ENCODE measurements around the gene ADAMTS20. TPM values are rescaled to one million over a fixed set of nuclear protein-coding genes. Genes with fewer than 3 reads are reported as not detected.

The ADAMTS20 gene
- total RNA-seq, 1 donor from 2014 or later = 2.1 TPM

DNA sequence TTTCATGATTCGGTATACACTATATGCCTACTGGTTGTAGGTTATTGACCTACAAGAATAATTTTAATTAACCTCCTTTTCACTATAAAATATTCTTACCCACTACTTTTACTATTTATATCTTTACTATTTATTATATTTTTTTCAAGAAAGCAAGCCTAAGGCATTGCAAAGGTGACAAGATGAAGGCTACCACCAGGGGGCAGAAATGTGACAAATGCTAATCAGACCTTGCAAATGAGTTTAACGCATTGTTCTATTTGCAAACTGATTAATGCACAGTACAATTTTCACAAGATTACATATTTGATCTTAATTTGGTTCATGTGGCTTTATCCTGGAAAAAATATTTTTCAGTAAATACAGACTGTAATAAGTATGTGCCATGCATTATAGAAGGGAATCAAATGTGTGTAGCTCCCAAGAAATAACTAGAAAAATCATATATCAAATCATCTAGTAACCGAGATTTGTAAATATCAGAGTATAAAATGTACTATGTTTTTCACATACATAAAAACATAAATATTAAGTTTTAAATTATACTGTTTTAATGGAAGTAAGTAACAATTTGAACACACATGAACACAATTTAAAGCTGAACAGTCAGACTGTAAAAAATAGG is 107.0 kb downstream of the ADAMTS20 start:
- TF ChIP-seq, protein P1, sequence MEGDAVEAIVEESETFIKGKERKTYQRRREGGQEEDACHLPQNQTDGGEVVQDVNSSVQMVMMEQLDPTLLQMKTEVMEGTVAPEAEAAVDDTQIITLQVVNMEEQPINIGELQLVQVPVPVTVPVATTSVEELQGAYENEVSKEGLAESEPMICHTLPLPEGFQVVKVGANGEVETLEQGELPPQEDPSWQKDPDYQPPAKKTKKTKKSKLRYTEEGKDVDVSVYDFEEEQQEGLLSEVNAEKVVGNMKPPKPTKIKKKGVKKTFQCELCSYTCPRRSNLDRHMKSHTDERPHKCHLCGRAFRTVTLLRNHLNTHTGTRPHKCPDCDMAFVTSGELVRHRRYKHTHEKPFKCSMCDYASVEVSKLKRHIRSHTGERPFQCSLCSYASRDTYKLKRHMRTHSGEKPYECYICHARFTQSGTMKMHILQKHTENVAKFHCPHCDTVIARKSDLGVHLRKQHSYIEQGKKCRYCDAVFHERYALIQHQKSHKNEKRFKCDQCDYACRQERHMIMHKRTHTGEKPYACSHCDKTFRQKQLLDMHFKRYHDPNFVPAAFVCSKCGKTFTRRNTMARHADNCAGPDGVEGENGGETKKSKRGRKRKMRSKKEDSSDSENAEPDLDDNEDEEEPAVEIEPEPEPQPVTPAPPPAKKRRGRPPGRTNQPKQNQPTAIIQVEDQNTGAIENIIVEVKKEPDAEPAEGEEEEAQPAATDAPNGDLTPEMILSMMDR (IDR thresholded peaks at IDR 0.05; ENCODE audit: unreplicated experiment) = peak; percentile 92
- peak in 1 of 2 experiments; percentile 57 for DNase-seq (ENCODE audit: low spot score in 2 of 2, unreplicated experiment in 2 of 2)
- Mint-ChIP-seq H3K36me3 (no peaks in the 10 kb centered on the region), H3K9me3 (peaks cover 19% of the 10 kb centered on the region), H3K27me3 (ENCODE audit: low read depth) (no peaks in the 10 kb centered on the region), H3K27ac (no peak overlapping the region), H3K4me3 (no peak overlapping the region), H3K4me1 (no peaks in the 10 kb centered on the region)

DNA sequence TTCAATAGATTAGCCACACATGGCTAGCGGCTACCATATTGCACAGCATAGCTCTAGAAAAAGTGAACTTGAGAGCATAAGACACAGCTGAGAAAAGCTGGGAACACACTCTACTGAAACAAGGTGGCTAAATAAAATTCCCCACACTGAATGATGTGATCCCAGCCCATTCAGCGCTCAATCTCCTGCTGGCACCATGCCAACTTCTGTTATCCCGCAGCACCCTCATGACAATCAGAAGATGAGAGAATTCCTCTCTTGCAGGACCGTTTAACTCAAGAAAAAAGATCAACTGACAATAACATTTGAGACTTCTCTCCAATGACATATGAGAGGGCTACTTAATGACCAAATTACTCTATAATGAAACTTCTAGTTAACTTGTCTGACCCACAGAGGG is 115.4 kb downstream of the ADAMTS20 start:
- Mint-ChIP-seq H3K4me1 (no peaks in the 10 kb centered on the region), H3K9me3 (peaks cover 9% of the 10 kb centered on the region), H3K27ac (no peak overlapping the region), H3K36me3 (no peaks in the 10 kb centered on the region), H3K27me3 (ENCODE audit: low read depth) (no peaks in the 10 kb centered on the region), H3K4me3 (no peak overlapping the region)
- TF ChIP-seq, protein P1 (IDR thresholded peaks at IDR 0.05; ENCODE audit: unreplicated experiment) = no peak
- DNase-seq (ENCODE audit: low spot score in 2 of 2, unreplicated experiment in 2 of 2) = no peak

DNA sequence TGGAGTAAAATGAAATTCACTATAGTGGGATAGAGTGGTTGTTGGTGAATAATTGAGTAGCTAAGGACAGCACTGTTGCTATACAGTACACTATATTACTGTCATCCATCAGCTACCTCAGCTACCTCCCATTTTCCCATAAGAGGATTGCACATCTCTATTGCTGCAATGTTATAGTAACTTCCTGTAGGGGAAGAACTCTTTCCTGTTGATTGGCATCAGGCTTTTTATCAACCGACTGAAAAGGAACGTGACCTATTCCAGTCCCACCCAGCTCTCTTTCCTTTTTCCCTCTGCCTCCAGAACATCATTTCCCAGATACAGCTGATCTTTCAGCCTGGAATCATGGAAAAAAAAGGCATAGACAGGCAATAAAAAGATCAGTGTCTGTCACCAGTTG is 117.4 kb downstream of the ADAMTS20 start:
- no peak overlapping the region for H3K4me3 Mint-ChIP-seq
- no peak overlapping the region for H3K27ac Mint-ChIP-seq
- no peaks in the 10 kb centered on the region for H3K4me1 Mint-ChIP-seq
- TF ChIP-seq, protein P1 (IDR thresholded peaks at IDR 0.05; ENCODE audit: unreplicated experiment) = no peak
- peaks cover 6% of the 10 kb centered on the region for H3K9me3 Mint-ChIP-seq
- H3K36me3 Mint-ChIP-seq = no peaks in the 10 kb centered on the region
- no peak for DNase-seq (ENCODE audit: low spot score in 2 of 2, unreplicated experiment in 2 of 2)
- no peaks in the 10 kb centered on the region for H3K27me3 Mint-ChIP-seq (ENCODE audit: low read depth)

DNA sequence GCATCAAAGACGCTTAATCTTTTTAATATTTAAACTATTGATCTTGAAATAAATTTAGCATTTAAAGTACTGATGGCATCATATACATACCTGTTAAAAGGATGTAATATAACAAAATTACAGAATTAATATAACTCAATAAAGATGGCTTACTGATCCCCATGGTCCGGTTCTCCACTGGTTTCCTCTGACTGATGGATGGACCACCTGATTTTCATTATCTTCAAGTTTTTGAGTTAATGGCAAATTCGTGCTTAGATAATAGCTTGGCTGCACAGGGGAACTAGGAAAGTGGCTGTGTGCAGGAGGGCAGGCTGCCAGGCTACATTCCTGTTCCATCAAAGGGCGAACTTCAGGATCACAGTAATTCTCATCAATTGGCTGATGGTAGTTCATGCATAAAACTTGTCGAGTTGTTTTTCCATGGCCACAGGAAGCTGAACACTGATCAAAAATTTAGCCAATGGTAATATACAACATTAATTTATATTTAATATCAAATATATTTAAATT is 123.9 kb downstream of the ADAMTS20 start:
- Mint-ChIP-seq H3K4me1 (no peaks in the 10 kb centered on the region), H3K9me3 (no peaks in the 10 kb centered on the region), H3K36me3 (no peaks in the 10 kb centered on the region), H3K27me3 (ENCODE audit: low read depth) (no peaks in the 10 kb centered on the region), H3K27ac (no peak overlapping the region), H3K4me3 (no peak overlapping the region)
- TF ChIP-seq, protein P1 (IDR thresholded peaks at IDR 0.05; ENCODE audit: unreplicated experiment) = no peak
- no peak for DNase-seq (ENCODE audit: low spot score in 2 of 2, unreplicated experiment in 2 of 2)

DNA sequence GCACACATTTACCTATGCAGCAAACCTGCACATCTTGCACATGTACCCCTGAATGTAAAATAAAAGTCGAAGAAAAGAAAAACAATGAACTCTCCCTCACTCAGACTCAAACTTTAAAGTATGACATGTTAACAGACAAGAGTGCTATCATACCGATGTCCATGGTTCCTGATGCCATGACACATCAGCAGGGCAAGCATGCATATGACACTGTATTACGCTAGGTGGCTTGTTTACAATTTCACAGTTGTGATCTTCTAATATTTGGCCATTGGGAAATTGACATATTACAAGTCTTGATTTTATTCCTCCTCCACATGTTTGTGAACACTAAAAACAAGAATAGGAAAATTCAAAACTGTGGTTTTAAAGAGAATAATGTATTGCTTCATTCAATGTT is 126.6 kb downstream of the ADAMTS20 start:
- Mint-ChIP-seq H3K9me3 (no peaks in the 10 kb centered on the region), H3K27me3 (ENCODE audit: low read depth) (no peaks in the 10 kb centered on the region), H3K27ac (no peak overlapping the region), H3K4me3 (no peak overlapping the region), H3K4me1 (no peaks in the 10 kb centered on the region), H3K36me3 (no peaks in the 10 kb centered on the region)
- TF ChIP-seq, protein P1 (IDR thresholded peaks at IDR 0.05; ENCODE audit: unreplicated experiment) = no peak
- no peak for DNase-seq (ENCODE audit: low spot score in 2 of 2, unreplicated experiment in 2 of 2)
